GM21786 (cell line): ENCODE results near the gene ZNF672.

Experiments used
- ATAC-seq: cut with Tn5 transposase; IDR thresholded peaks from one replicate; pipeline ENCODE4 v1.9.1; 2021; ENCODE audit not compliant: unreplicated experiment

ZNF672 gene

DNA sequence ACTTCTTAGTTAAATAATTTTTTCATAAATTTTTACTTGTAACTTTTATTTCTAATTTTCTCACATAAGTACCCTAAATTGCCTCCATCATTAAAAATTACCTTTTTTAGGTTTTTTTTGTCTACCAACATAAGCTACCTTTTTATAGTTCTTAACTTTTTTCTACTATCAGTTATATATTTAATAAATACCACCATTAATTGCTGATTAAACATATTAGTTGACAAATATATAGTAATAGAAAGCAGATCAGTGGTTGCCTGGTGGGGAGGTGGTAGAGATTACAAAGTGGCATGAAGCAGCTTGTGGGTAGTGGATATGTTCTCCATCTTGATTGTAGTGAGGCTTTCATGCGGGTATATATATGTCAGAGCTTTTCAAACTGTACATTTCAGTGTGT, 6.2 kb upstream of the ZNF672 start:
- ATAC-seq, result no peak

DNA sequence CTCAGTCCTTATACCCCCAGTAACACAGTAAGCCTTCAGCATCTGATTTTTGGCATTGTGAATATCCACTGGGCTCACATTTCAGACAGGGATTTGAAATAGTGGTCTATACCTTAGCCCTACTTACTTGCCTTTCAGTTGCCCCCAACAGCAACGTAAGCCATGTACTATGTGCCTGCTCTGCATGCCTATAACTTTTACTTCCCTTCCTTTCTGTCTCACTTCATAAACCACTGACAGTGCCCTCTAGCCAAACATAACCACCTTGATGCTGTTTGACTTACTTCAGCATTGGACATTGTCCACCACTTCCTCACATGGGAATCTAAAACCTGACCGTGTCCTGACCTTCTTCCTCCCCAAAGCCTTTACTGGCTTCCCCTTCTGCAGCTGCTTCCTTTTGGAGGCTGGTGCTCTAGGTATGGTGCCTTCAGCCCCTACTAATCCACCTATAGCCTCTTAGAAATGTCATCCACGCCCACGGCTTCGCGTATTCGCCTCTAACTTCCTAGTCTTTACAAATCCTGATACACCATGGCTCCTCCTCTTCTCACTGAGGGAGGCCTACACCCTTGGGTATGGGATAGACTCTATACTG, 3.6 kb upstream of the ZNF672 start:
- ATAC-seq, result no peak

DNA sequence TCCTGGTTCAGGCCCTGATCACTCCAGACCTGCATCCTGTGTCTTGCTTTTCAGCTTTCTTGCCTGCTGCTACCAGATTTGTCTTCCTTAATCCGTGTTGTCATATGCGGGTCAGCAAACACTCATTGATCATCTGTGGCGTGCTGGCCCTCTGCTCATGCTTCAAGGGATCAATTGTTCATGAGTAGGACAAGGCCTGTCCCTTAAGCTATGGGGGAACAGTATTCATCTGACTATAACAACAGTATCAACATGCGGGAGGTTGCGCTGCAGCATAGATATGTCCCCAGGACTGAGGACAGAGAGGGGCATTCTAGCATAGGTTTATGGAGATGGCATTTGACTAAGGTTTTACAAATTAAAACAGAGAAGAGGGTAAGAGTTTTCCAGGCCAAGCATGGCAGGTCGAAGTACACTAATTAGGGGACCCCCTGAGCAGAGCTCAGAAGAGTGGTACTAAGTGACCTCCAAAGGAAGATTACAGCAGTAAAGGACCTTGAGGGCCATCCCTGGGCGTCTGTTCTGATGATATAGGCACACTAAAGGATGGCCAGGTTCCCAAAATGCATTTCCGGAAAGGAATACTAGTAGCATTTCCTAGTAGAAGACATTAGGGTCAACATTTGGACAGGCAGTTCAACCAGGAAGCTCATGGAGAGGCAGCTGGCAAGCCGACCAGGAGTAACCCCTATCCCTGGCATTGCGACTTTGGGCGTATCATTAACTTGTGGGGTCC, 811 bp upstream of the ZNF672 start:
- no peak for ATAC-seq

DNA sequence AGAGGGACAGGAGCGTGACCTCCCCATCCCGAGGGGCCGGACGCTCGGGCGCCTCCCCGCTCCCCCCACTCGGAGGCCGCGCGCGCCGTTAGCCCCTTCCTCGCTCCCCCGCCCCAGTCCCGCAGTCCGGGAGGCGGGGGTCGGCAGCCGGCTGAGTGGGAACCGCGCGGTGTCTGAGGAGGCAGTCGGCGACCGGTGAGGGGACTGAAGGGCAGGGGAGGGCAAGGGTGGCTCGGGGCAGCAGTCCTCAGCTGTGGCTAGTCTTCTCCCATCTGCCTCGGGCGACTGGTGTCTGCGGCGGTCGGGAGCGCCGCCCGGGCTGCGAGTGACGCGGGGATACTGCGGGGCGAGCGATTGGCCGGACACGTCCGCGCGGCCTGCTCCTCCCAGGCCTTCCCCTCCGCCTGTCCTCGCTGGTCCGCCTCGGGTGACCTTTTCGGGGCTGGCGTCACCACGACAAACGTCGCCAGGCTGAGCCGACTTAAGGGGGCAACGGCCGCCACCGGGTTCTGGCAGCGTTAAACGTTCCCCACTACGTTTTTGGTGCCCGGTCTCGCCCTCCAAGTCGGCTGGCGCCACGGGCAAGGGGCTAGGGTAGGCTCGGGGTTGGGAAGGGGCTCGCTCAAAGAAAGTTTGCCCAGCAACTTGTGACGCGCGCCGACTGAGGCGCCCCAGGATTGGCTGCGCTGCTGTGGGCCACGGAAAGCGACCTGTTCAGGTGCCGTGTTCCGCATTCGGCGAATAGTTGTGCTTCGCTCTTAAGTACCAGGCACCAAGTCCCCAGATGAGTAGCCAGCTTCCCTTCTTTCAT, 538 bp downstream of the ZNF672 start:
- peak; percentile 52 for ATAC-seq

DNA sequence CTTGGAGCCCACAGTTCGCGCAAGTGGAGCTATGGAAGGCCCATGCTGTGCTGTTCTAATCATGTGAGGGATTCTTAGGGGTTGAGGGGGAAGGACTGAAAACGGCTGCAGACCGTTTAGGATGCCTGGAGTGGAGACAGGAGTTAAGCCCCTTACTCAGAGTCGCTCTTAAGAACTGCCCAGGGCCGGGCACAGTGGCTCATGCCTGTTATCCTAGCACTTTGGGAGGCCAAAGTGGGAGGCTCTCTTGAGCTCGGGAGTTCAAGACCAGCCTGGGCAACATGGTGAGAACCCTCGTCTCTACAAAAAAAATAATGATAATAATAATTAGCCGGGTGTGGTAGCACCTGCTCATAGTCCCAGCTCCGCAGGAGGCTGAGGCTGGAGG, 1.1 kb downstream of the ZNF672 start:
- no peak for ATAC-seq

DNA sequence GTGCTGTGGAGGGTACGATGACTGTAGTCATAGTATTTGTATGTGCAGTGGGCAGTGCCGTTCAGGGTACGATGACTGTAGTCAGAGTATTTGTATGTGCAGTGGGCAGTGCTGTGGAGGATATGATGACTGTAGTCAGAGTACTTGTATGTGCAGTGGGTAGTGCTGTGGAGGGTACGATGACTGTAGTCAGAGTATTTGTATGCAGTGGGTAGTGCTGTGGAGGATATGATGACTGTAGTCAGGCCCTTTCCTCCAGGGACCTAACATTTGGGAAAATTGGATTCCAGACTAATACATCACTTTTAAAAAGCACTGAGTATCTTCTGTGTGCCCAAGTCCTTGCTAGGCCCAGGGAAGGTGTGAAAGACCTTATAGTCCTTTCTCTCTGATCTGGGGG, 2.9 kb downstream of the ZNF672 start:
- no peak for ATAC-seq

DNA sequence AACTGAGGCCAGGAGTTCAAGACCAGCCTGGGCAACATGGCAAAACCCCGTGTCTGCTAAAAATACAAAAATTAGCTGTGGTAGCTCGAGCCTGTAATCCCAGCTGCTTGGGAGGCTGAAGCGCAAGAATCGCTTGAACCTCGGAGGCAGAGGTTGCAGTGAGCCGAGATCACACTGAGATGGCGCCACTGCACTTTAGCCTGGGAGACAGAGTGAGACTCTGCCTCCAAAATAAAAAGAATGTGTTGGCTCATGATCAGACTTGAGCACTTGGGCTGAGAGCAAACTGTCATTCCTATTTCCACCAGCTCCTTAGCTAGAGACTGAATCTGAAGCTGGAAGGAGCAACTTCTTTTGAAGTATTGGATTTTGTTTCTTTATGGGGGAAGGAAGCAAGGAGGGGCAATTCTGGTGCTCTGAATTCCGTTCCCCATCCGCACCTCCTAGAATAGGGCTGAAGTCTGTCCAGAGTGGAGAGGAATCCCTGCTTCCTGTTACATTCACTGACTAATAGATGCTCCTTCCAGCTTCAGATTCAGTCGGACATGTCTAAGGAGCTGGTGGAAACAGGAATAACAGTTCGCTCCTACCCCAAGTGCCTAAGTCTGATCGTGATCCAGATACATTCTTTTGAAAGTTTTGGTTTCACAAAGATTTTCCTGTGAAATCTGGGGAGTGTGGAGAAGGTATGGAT, 3.8 kb downstream of the ZNF672 start:
- no peak for ATAC-seq

GRCh38 chr1:248842781-248843331, 4.8 kb downstream of the ZNF672 start:
- ATAC-seq, result peak; percentile 36

DNA sequence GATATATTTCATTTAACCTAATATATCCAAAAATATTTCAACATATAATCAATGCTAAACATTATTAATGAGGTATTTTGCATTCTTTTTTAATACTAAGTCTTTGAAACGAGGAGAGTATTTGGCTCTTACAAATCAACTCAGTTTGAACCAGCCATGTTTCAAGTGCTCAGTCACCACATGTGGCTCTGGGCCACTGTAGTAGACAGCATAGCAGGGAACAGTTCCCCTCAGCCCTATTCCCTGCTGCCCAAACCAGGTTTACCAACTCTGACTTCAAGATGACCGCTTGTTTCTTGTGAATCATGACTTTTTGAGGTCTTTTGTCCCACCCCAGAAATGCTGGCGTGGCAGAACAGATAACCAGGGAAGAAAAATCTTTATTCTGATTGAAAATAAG, 5.7 kb downstream of the ZNF672 start:
- ATAC-seq, result no peak

- ATAC-seq, result no peak
Observed at GRCh38 chr1:248844526-248844925, 6.5 kb downstream of the ZNF672 start.

GRCh38 chr1:248847181-248847955, 9.3 kb downstream of the ZNF672 start:
- no peak for ATAC-seq

DNA sequence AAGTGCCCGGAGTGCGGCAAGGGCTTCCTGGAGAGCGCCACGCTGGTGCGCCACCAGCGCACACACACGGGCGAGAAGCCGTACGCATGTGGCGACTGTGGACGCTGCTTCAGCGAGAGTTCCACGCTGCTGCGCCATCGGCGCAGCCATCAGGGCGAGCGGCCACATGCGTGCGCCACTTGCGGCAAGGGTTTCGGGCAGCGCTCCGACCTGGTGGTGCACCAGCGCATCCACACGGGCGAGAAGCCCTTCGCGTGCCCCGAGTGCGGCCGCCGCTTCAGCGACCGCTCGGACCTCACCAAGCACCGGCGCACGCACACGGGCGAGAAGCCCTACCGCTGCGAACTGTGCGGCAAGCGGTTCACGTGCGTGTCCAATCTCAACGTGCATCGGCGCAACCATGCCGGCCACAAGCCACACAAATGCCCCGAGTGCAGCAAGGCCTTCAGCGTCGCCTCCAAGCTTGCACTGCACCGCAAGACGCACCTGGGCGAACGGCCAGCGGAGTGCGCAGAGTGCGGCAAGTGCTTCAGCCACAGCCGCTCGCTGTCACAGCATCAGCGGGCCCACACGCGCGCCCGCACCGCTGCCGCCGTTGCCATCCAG, 10.0 kb downstream of the ZNF672 start:
- ATAC-seq, result no peak

DNA sequence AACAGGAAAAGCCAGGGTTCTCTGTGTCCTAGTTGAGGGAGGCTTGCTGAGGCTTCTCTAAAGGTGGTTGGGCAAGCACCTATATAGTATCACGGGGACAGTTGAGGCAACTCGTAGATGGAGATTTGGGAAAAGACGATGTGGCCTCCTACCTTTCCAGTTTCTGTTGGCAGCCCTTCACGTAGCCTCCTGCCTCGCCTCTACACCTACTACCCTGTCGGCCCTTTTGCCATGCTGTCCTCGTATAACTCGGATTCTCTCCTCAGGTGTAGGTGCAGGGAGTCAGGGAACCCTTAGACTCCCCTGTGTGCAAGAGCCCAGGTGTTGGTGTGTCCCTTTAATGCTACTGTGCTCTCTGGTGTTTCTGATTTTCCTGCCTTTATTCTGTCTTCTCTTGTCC, 10.6 kb downstream of the ZNF672 start:
- no peak for ATAC-seq

GRCh38 chr1:248849152-248849551, 11.1 kb downstream of the ZNF672 start:
- no peak for ATAC-seq

DNA sequence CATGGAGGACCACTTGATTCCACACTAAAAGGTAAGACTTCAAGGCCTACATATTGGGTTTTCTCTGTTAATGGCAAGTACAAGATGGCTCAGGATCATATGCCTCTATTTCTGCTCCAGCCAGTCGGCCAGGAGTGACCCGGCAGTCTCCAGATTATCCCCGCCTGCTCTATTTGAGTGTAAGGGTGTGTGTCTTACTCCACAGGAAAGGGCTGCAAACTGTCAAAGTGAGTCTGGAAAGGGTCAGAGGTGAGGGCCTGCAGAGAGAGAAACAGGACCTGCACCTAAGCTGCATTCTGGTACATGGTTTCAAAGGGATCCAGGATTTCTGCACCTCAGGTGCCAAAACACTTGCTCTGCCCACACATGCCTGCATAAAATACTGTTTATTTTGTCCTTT, 11.6 kb downstream of the ZNF672 start:
- ATAC-seq, result no peak

DNA sequence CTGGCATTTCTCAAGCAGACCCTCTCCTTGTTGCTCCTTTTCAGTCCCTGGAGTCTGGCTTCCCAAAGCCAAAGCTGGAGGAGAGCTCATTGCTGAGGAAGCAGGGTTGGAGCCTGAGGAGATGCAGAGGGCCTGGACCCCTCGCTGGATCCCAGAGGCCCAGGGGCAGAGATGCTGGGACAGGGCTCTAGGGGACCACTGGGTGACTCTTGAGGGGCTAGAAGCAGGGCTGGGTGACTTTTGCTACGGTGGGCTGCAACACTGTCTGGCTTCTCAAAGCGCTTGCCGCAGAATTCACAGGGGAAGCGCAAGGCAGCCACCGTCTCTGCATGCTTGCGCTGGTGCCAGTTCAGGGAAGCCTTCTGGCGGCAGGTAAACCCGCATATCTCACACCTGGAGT, 12.1 kb downstream of the ZNF672 start:
- ATAC-seq, result no peak

DNA sequence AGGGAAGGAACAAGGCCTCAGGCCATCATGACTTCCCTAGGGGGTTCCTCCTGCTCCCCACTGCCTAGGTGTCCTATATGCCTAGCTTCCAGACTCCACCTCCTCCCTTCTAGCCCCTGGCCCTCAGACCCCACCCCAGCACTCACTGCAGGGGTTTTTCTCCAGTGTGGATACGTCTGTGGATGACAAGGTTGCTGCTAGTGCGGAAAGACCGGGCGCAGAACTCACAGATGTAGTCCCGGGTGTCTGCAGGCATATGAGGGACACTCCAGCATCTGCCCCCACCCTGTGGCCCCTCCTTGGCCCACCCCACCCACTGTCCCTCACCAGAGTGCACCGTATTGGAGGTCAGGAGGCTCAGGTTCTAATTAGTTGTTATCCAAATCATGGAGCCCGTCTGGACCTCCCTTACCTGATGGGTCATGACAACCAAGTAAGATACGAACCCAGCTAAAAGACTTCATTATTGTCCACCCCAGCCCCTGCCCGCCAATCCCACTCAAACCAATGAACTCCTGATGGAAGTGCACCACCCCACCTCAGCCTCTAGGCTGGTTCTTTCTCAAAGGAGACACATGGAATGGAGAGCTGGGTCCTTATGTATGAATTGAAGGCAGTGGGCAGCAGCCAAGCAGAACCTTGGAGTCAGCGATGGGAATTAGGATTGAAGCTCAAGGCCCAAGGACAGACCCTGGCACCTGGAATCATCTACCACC, 12.7 kb downstream of the ZNF672 start:
- no peak for ATAC-seq

DNA sequence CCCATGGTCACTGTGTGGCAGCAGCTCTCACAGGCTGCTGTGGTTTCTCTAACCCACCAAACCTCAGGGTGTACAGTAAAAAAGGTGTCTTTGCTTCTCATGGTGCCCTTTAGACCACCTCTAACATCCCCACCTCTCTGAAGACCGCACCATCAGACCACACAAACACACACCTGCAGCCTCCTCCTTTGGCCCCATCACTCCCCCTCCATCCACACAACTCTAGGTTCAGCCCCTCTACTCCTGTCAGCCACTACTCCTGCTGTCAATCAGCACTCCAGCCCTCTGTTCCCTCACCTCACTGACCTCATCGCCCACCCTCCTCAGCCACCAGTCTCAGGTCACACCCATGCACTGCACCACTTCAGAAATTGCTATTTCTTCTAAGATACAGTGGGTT, 13.4 kb downstream of the ZNF672 start:
- no peak for ATAC-seq
